OCI-LY3 (cell line): ENCODE measurements around the gene RTBDN.
"Not testable (repeated sequence)": the region's sequence is repeated elsewhere in the genome, so short reads cannot be mapped to it uniquely, and the experiment has no call there.

Experiments used
- H2AFZ ChIP-seq: fragments of 200-600, 300-600 bp; shearing (Covaris generic); 2 replicates; pipeline ENCODE4 v1.6.0; 2014; ENCODE audit warnings: antibody characterized with exemption, low read depth, low read length
- H3K27ac ChIP-seq: fragments of 200-600, 300-600 bp; sonication (generic); 2 replicates; pipeline ENCODE4 v1.5.1; 2014; ENCODE audit warnings: mild to moderate bottlenecking, low read length, moderate library complexity, mixed read lengths
- H3K27me3 ChIP-seq: fragments of 200-600, 300-600 bp; sonication (generic); 2 replicates; pipeline ENCODE4 v1.6.1; 2014; ENCODE audit warnings: low read depth, low read length, mixed read lengths
- H3K36me3 ChIP-seq: fragments of 200-600, 300-600 bp; sonication (generic); replicated peaks from 2 replicates; pipeline ENCODE3; 2014; ENCODE audit warnings: low read depth, low read length, mixed read lengths
- H3K4me1 ChIP-seq: fragments of 300-600, 200-600 bp; sonication (generic); 2 replicates; pipeline ENCODE4 v1.6.1; 2014; ENCODE audit warnings: low read length, mixed read lengths
- H3K4me2 ChIP-seq: fragments of 200-600, 300-600 bp; sonication (generic); 2 replicates; pipeline ENCODE4 v1.6.1; 2014; ENCODE audit warnings: low read length, mixed read lengths
- H3K4me3 ChIP-seq: fragments of 300-600, 200-600 bp; sonication (generic); 2 replicates; pipeline ENCODE4 v1.5.1; 2014; ENCODE audit warnings: antibody characterized with exemption, mild to moderate bottlenecking, low read length, moderate library complexity
- H3K79me2 ChIP-seq: fragments of 300-600, 200-600 bp; shearing (Covaris generic); 2 replicates; pipeline ENCODE4 v1.6.1; 2014; ENCODE audit warnings: mild to moderate bottlenecking, low read length, mixed read lengths
- H3K9ac ChIP-seq: fragments of 300-600, 200-600 bp; shearing (Covaris generic); 2 replicates; pipeline ENCODE4 v1.6.0; 2014; ENCODE audit warnings: mild to moderate bottlenecking, low read length, moderate library complexity
- H3K9me3 ChIP-seq: fragments of 200-600, 300-600 bp; shearing (Covaris generic); 2 replicates; pipeline ENCODE4 v1.6.1; 2014; ENCODE audit warnings: low read length, mixed read lengths; ENCODE audit not compliant: insufficient read depth
- H4K20me1 ChIP-seq: fragments of 200-600, 300-600 bp; sonication (generic); 2 replicates; pipeline ENCODE4 v1.6.1; 2016; ENCODE audit warnings: low read length, mixed read lengths; ENCODE audit not compliant: insufficient read depth
- CTCF ChIP-seq: fragments of 200-600, 300-600 bp; sonication (generic); IDR thresholded peaks from 2 replicates; pipeline ENCODE4 v1.5.1; 2014; ENCODE audit warnings: antibody characterized with exemption, low read length, low read depth
- EZH2phosphoT487 ChIP-seq: fragments of 200-600 bp; shearing (Covaris generic); IDR thresholded peaks from 2 replicates; pipeline ENCODE4 v1.6.1; 2018; ENCODE audit warnings: antibody characterized with exemption, mixed run types, low read depth

The RTBDN gene

GRCh38 chr19:12801466-12802266 lies 32.7 kb downstream of the RTBDN start, which contains the start of the genes PRDX2 and THSD8:
PRDX2 (minus strand) TSS chr19:12801800; CDS start chr19:12801261, 539 bp downstream.
THSD8 (plus strand) TSS chr19:12802069; CDS start chr19:12802072, 3 bp downstream.
- Histone ChIP-seq H4K20me1 (no peaks in the 10 kb centered on the region), H3K79me2 (peaks cover 24% of the 10 kb centered on the region), H3K4me3 (peak within 1 kb of the TSS; percentile 91), H3K4me2 (peak within 1 kb of the TSS; percentile 92), H3K27ac (peak within 1 kb of the TSS; percentile 56), H3K4me1 (peaks cover 21% of the 10 kb centered on the region), H3K27me3 (no peaks in the 10 kb centered on the region), H3K36me3 (peaks cover 16% of the 10 kb centered on the region), H2AFZ (peak within 1 kb of the TSS; percentile 86), H3K9ac (peak within 1 kb of the TSS; percentile 96), H3K9me3 (no peaks in the 10 kb centered on the region)
- TF ChIP-seq EZH2phosphoT487, result no peak
- 0 out of 2 replicates have a peak, but pooled peaks have one; percentile 17 for TF ChIP-seq CTCF

- Histone ChIP-seq H3K4me1 (peaks cover 26% of the 10 kb centered on the region), H3K4me3 (peak overlapping the region; percentile 91), H3K9me3 (no peaks in the 10 kb centered on the region), H3K4me2 (peak overlapping the region; percentile 92), H3K79me2 (peaks cover 23% of the 10 kb centered on the region), H2AFZ (peak overlapping the region; percentile 62; the same call in 1 of the 2 replicates), H3K36me3 (peaks cover 16% of the 10 kb centered on the region), H3K9ac (peak overlapping the region; percentile 96), H3K27ac (peak overlapping the region; percentile 56), H3K27me3 (no peaks in the 10 kb centered on the region), H4K20me1 (no peaks in the 10 kb centered on the region)
- no peak for TF ChIP-seq EZH2phosphoT487
- peak; percentile 22; the same call in 1 of the 2 replicates for TF ChIP-seq CTCF
These were observed 33.4 kb downstream of the RTBDN start for GRCh38 chr19:12800923-12801465.

GRCh38 chr19:12800466-12800770 lies 34.0 kb downstream of the RTBDN start:
- peak overlapping the region; percentile 91 for H3K4me3 ChIP-seq
- H3K9ac ChIP-seq, result peak overlapping the region; percentile 96
- peak overlapping the region; percentile 92 for H3K4me2 ChIP-seq
- no peaks in the 10 kb centered on the region for H3K27me3 ChIP-seq
- TF ChIP-seq EZH2phosphoT487, result no peak
- no peak for TF ChIP-seq CTCF
- H4K20me1 ChIP-seq, result no peaks in the 10 kb centered on the region
- no peaks in the 10 kb centered on the region for H3K9me3 ChIP-seq
- H2AFZ ChIP-seq, result no peak overlapping the region
- peaks cover 25% of the 10 kb centered on the region for H3K79me2 ChIP-seq
- peak overlapping the region; percentile 56 for H3K27ac ChIP-seq
- H3K36me3 ChIP-seq, result peaks cover 16% of the 10 kb centered on the region
- peaks cover 28% of the 10 kb centered on the region for H3K4me1 ChIP-seq

- Histone ChIP-seq H3K36me3 (peaks cover 16% of the 10 kb centered on the region), H3K9me3 (no peaks in the 10 kb centered on the region), H3K4me2 (peak overlapping the region; percentile 92), H3K27me3 (no peaks in the 10 kb centered on the region), H3K4me1 (peaks cover 32% of the 10 kb centered on the region), H3K9ac (peak overlapping the region; percentile 96), H3K27ac (0 out of 2 replicates have a peak overlapping the region, but pooled peaks have one; percentile 56), H2AFZ (no peak overlapping the region), H3K4me3 (peak overlapping the region; percentile 91), H3K79me2 (peaks cover 29% of the 10 kb centered on the region), H4K20me1 (no peaks in the 10 kb centered on the region)
- TF ChIP-seq EZH2phosphoT487, result no peak
- TF ChIP-seq CTCF, result no peak
These were observed 34.5 kb downstream of the RTBDN start for GRCh38 chr19:12799742-12800465.

- not testable (repeated sequence) for H4K20me1 ChIP-seq, H3K27ac ChIP-seq, H3K4me2 ChIP-seq, H3K9me3 ChIP-seq, H3K27me3 ChIP-seq, H2AFZ ChIP-seq, H3K9ac ChIP-seq, H3K4me3 ChIP-seq
- Histone ChIP-seq H3K36me3 (peaks cover 23% of the 10 kb centered on the region), H3K79me2 (peaks cover 48% of the 10 kb centered on the region), H3K4me1 (peaks cover 42% of the 10 kb centered on the region)
These were observed 36.8 kb downstream of the RTBDN start for GRCh38 chr19:12797607-12798006.
